GM12891 (cell line): ENCODE data around the gene NUDT8.

Source experiments
- POLR2A ChIP-seq: IDR thresholded peaks from 2 replicates; pipeline ENCODE4 v1.6.1; 2011; ENCODE audit warnings: low read depth, low read length, control low read depth
- POLR2AphosphoS5 ChIP-seq: IDR thresholded peaks from 2 replicates; pipeline ENCODE4 v1.6.1; 2011; ENCODE audit warnings: low read depth, low read length, control low read depth
- SPI1 ChIP-seq: IDR thresholded peaks from 2 replicates; pipeline ENCODE4 v1.6.1; 2011; ENCODE audit warnings: low read depth, low read length, control low read depth
- TAF1 ChIP-seq: IDR thresholded peaks from 2 replicates; pipeline ENCODE4 v1.6.1; 2011; ENCODE audit warnings: low read depth, low read length, control low read depth

- TF ChIP-seq POLR2A (no peak), POLR2AphosphoS5 (no peak), SPI1 (no peak), TAF1 (no peak)
These were observed 36.7 kb downstream of the NUDT8 start for GRCh38 chr11:67592880-67593564.
